Common myeloid progenitor, CD34-positive (primary cell): ENCODE measurements around the gene TEAD1.

Experiments used
- CTCF ChIA-PET: fragments of 350-600 bp; sonication (Branson Sonifier 250); formaldehyde crosslinking; loops from one replicate; lab custom pipeline; 2021; ENCODE audit warnings: antibody characterized with exemption; lab: Charles Lee
- POLR2A ChIA-PET: fragments of 350-600 bp; sonication (Branson Sonifier 250); formaldehyde crosslinking; loops from one replicate; lab custom pipeline; 2021; ENCODE audit warnings: antibody characterized with exemption; lab: Charles Lee
- DNase-seq, 3 donors: peaks; one replicate each; pipeline versions ENCODE4 v3.0.0 to v3.0.0-alpha.2; 2013
- H3K27ac ChIP-seq, 2 experiments: 1 replicate in 1 of 2; 2 replicates in 1 of 2; pipeline ENCODE4 v1.7.0; 2013; ENCODE audit warnings: inconsistent platforms in 2 of 2, low read length in 2 of 2, mild to moderate bottlenecking in 2 of 2, low read depth in 1 of 2, moderate library complexity in 1 of 2; ENCODE audit not compliant: severe bottlenecking in 2 of 2, insufficient read depth in 1 of 2, poor library complexity in 1 of 2
- H3K27me3 ChIP-seq, 5 experiments: replicated peaks in 2 of 5; 1 replicate in 3 of 5; 2 replicates in 2 of 5; pipeline versions ENCODE4 v1.6.1 to v1.7.0; 2013; ENCODE audit warnings: low read length in 4 of 5, mild to moderate bottlenecking in 2 of 5, moderate library complexity in 2 of 5, inconsistent platforms in 1 of 5; ENCODE audit not compliant: insufficient read depth in 5 of 5, control insufficient read depth in 4 of 5
- H3K36me3 ChIP-seq, 4 experiments: 1 replicate in 2 of 4; 2 replicates in 2 of 4; pipeline versions ENCODE4 v1.6.1 to v1.7.0; 2013; ENCODE audit warnings: low read length in 3 of 4, control low read depth in 1 of 4, mild to moderate bottlenecking in 1 of 4; ENCODE audit not compliant: control insufficient read depth in 4 of 4, insufficient read depth in 4 of 4
- H3K4me1 ChIP-seq, 4 experiments: 1 replicate in 3 of 4; 2 replicates in 1 of 4; pipeline versions ENCODE4 v1.6.1 to v1.7.1; 2013; ENCODE audit warnings: low read length in 3 of 4, mild to moderate bottlenecking in 3 of 4, control low read depth in 1 of 4, inconsistent platforms in 1 of 4, moderate library complexity in 1 of 4; ENCODE audit not compliant: control insufficient read depth in 4 of 4, insufficient read depth in 4 of 4; ENCODE audit errors: control extremely low read depth in 1 of 4
- H3K4me3 ChIP-seq, 7 experiments: 1 replicate in 4 of 7; 2 replicates in 3 of 7; pipeline versions ENCODE4 v1.5.1 to v1.7.0; 2013; ENCODE audit warnings: mild to moderate bottlenecking in 7 of 7, low read length in 6 of 7, moderate library complexity in 6 of 7, inconsistent platforms in 2 of 7, low read depth in 2 of 7, control low read depth in 1 of 7; ENCODE audit not compliant: insufficient read depth in 4 of 7, control insufficient read depth in 1 of 7; ENCODE audit errors: extremely low read depth in 1 of 7
- H3K9me3 ChIP-seq, 5 experiments: 1 replicate in 4 of 5; 2 replicates in 1 of 5; pipeline versions ENCODE4 v1.6.1 to v1.7.1; 2013; ENCODE audit warnings: low read length in 4 of 5, mild to moderate bottlenecking in 2 of 5, inconsistent platforms in 1 of 5, low read depth in 1 of 5, moderate library complexity in 1 of 5; ENCODE audit not compliant: control insufficient read depth in 4 of 5, insufficient read depth in 2 of 5; ENCODE audit errors: control extremely low read depth in 1 of 5
- WGBS: methylation state at CpG from one replicate; pipeline ENCODE4 v1.1.5; 2013; ENCODE audit not compliant: insufficient coverage; 5-methylcytosine and 5-hydroxymethylcytosine counted together

Gene TEAD1

DNA sequence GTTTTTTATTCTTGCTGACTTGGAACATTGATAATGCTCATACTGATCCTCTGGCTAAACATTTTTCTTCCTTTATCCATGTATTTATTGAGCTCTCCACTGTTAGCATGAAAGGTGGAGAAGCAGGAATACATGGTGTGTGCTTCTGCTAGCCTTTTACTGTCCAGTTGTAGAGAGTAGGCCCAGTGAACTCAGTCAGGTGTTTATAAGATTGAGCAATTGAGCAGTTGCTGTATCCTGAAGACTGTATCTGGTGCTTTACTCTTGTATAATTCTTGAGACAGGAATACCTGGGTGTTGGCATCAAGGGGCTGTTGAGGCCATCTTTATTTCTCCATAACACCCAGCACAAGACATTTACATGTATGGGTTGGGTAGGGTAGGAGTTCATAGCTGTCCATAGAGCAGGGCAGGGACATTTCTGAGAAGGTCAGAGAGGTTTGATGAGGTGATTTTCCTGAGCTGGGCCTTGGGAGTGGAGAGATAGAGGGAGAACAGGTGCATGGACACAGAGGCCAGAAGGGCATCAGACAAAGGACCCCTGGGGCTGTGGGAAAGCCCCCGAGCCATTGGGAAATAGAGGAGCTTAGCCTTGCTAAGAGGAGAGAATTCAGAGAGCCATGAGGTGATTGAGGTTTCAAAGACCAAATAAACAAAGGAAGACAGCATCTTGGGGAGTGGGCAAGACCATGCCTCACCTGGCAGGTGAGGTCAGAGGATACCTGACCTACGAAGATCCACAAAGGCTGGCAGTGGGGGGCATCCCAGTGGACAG, 155.5 kb downstream of the TEAD1 start:
- POLR2A ChIA-PET = no interaction called here
- 78% methylated on average over 2 of the region's 2 CpGs for WGBS
- Histone ChIP-seq H3K4me1 (peaks cover 0 to 16% (median 9%) of the 10 kb centered on the region in 4 experiments), H3K4me3 (no peak overlapping the region), H3K27me3 (peaks cover 9 to 73% (median 41%) of the 10 kb centered on the region in 5 experiments), H3K9me3 (peaks cover 0 to 5% (median 0%) of the 10 kb centered on the region in 5 experiments), H3K36me3 (no peaks in the 10 kb centered on the region), H3K27ac (no peak overlapping the region)
- no peak for DNase-seq
- CTCF ChIA-PET = interaction anchor here (1.4 to 3.0 kb wide), 2 partner anchors 12 to 230 kb away, joined by 4 to 9 read pairs; no protein-coding TSS in a partner anchor

GRCh38 chr11:12831471-12832202, 157.4 kb downstream of the TEAD1 start:
- ChIA-PET POLR2A (no interaction called here), CTCF (no interaction called here)
- no peak for DNase-seq
- H3K4me3 ChIP-seq = no peak overlapping the region
- H3K27ac ChIP-seq = no peak overlapping the region
- peaks cover 7 to 59% (median 36%) of the 10 kb centered on the region in 5 experiments for H3K27me3 ChIP-seq
- no peaks in the 10 kb centered on the region for H3K9me3 ChIP-seq
- peaks cover 0 to 16% (median 9%) of the 10 kb centered on the region in 4 experiments for H3K4me1 ChIP-seq
- no peaks in the 10 kb centered on the region for H3K36me3 ChIP-seq
- no CpG with 5 or more reads among the region's 5 CpGs for WGBS

- CTCF ChIA-PET = no interaction called here
- H3K4me1 ChIP-seq = peaks cover 0 to 16% (median 9%) of the 10 kb centered on the region in 4 experiments
- DNase-seq = no peak
- POLR2A ChIA-PET = no interaction called here
- H3K27me3 ChIP-seq = peaks cover 7 to 52% (median 33%) of the 10 kb centered on the region in 5 experiments
- H3K9me3 ChIP-seq = no peaks in the 10 kb centered on the region
- H3K36me3 ChIP-seq = no peaks in the 10 kb centered on the region
- no peak overlapping the region for H3K27ac ChIP-seq
- WGBS = 83% methylated on average over 2 of the region's 2 CpGs
- no peak overlapping the region for H3K4me3 ChIP-seq
Observed at GRCh38 chr11:12832480-12833224, 158.4 kb downstream of the TEAD1 start.

GRCh38 chr11:12834166-12834565, 159.9 kb downstream of the TEAD1 start:
- H3K9me3 ChIP-seq = no peaks in the 10 kb centered on the region
- DNase-seq = no peak
- no peaks in the 10 kb centered on the region for H3K36me3 ChIP-seq
- POLR2A ChIA-PET = no interaction called here
- peaks cover 5 to 40% (median 19%) of the 10 kb centered on the region in 5 experiments for H3K27me3 ChIP-seq
- peaks cover 0 to 4% (median 1%) of the 10 kb centered on the region in 4 experiments for H3K4me1 ChIP-seq
- WGBS = no CpG with 5 or more reads among the region's 2 CpGs
- H3K4me3 ChIP-seq = no peak overlapping the region
- no peak overlapping the region for H3K27ac ChIP-seq
- CTCF ChIA-PET = no interaction called here

- Histone ChIP-seq H3K4me3 (no peak overlapping the region), H3K36me3 (no peaks in the 10 kb centered on the region), H3K4me1 (no peaks in the 10 kb centered on the region), H3K9me3 (no peaks in the 10 kb centered on the region), H3K27me3 (peaks cover under 1 to 39% (median 15%) of the 10 kb centered on the region in 5 experiments), H3K27ac (no peak overlapping the region)
- POLR2A ChIA-PET = no interaction called here
- CTCF ChIA-PET = no interaction called here
- DNase-seq = no peak
- no CpG with 5 or more reads among the region's 1 CpG for WGBS
Observed at GRCh38 chr11:12834630-12835029, 160.4 kb downstream of the TEAD1 start.

- Histone ChIP-seq H3K4me3 (no peak overlapping the region), H3K27me3 (peaks cover 0 to 32% (median 9%) of the 10 kb centered on the region in 5 experiments), H3K36me3 (no peaks in the 10 kb centered on the region), H3K9me3 (no peaks in the 10 kb centered on the region), H3K27ac (no peak overlapping the region), H3K4me1 (no peaks in the 10 kb centered on the region)
- 92% methylated on average over 3 of the region's 11 CpGs for WGBS
- no peak for DNase-seq
- ChIA-PET CTCF (no interaction called here), POLR2A (no interaction called here)
Observed at GRCh38 chr11:12835286-12835685, 161.1 kb downstream of the TEAD1 start.
